ENCODE results near the gene ASCC1. TPM values are rescaled to one million over a fixed set of nuclear protein-coding genes. Genes with fewer than 3 reads are reported as not detected.
"Not testable (repeated sequence)": the region's sequence is repeated elsewhere in the genome, so short reads cannot be mapped to it uniquely, and the experiment has no call there.

ASCC1 gene
- total RNA-seq, 1 donor from 2014 or later, result 21.2 TPM

GRCh38 chr10:72137583-72137982, 78.5 kb downstream of the ASCC1 start:
- intact Hi-C loops (cut with DNase I), result no loop called here
- no peak for DNase-seq (ENCODE audit: low spot score)

GRCh38 chr10:72136225-72136624, 79.9 kb downstream of the ASCC1 start:
- DNase-seq (ENCODE audit: low spot score); intact Hi-C loops (cut with DNase I): not testable (repeated sequence)

DNA sequence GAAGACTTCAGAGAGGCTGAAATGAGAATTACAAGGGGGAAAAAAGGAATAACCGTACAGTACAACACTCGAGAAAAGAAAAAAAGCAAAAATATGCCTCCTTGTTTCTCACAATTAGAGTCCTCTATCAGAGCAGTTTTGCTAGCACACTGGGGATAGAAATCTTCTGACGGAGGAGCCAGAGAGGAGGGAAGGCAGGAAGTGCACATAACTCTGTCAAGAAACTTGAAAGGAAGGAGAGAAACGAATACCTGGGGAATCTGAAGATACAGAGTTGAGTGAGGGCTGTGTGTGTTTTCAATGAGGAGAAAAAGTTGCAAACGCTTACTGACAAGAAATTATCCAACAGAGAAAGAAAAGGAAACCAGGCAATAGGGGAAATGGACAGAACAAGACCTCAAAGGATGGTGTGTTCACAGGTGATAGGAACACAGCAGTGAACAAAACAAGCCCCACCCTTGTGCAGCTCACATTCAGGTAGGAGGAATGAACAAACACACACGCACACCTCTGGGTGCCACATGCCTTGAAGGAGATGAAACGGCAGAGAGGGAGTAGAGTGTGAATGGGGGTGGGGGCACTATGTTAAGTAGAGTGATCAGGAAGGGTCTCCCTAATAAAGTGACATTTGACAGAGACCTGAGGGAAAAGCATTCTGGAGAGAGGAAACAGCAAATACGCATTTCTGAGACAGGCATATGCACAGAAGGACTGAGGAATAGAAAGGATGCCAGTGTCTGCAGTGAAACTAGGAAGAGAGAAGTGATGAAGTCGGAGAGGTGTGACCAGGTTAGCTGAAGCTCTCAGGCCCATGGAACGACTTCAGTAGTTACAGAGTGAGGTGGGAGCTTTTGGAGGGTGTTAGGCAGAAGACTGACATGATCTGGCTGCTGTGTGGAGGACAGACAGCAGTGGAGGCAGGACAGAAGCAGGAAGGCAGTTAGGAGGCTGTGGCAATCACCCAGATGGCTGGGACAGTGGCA, 81.0 kb downstream of the ASCC1 start:
- no peak for DNase-seq (ENCODE audit: low spot score)
- intact Hi-C loops (cut with DNase I), result loop anchor here (5.0 kb wide), 1 partner anchor 87 kb away; no protein-coding TSS in a partner anchor

GRCh38 chr10:72133517-72133916, 82.6 kb downstream of the ASCC1 start:
- intact Hi-C loops (cut with DNase I), result loop anchor here (2.0 to 5.0 kb wide), 2 partner anchors 89 to 203 kb away; no protein-coding TSS in a partner anchor
- DNase-seq (ENCODE audit: low spot score), result no peak

GRCh38 chr10:72132854-72133253, 83.2 kb downstream of the ASCC1 start:
- intact Hi-C loops (cut with DNase I), result loop anchor here (2.0 to 5.0 kb wide), 2 partner anchors 89 to 204 kb away; no protein-coding TSS in a partner anchor
- DNase-seq (ENCODE audit: low spot score), result no peak

- DNase-seq (ENCODE audit: low spot score), result no peak
- intact Hi-C loops (cut with DNase I), result no loop called here
These were observed 88.5 kb downstream of the ASCC1 start for GRCh38 chr10:72127571-72127970.

DNA sequence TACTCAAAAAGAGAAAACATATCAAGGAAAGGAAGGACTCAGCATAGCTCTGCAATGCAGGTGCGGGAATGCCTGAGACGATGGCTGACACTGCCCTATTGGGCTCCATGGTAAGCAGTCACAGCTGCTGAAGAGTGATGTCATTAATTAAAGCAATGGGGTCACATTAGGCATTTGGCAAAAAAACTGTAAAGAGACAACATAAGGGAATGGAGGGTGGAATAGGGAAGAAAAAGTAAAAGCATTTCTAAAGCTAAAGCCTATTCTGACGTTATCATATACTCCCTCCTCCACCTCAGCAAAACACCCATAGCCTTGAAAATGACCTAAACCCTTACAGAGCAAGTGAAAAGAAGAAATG, 89.2 kb downstream of the ASCC1 start:
- intact Hi-C loops (cut with DNase I), result no loop called here
- no peak for DNase-seq (ENCODE audit: low spot score)

- intact Hi-C loops (cut with DNase I), result no loop called here
- DNase-seq (ENCODE audit: low spot score), result no peak
These were observed 89.7 kb downstream of the ASCC1 start for GRCh38 chr10:72126184-72126871.

DNA sequence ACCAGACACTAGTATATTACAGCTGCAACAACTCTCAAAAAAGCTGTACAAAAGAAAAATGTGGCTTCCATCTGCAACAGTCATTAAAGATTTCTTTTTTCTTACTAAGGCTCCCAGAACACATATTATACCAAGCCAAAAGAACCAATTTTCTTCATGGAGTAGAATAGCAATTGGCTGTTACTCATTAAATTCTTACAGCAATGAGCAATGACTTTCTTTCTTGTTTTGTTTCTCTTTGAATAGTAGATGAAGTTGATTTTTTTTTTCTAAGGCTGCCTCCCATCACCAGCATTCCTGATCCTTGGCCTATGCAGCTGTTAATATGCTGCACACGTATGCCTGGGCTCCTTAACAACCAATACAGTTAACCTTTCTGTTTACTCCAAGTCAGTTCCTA, 91.1 kb downstream of the ASCC1 start:
- DNase-seq (ENCODE audit: low spot score), result no peak
- intact Hi-C loops (cut with DNase I), result no loop called here

- intact Hi-C loops (cut with DNase I), result no loop called here
- no peak for DNase-seq (ENCODE audit: low spot score)
These were observed 91.7 kb downstream of the ASCC1 start for GRCh38 chr10:72124381-72124780.

- no peak for DNase-seq (ENCODE audit: low spot score)
- intact Hi-C loops (cut with DNase I), result no loop called here
These were observed 92.5 kb downstream of the ASCC1 start for GRCh38 chr10:72123616-72124015.

- DNase-seq (ENCODE audit: low spot score), result no peak
- intact Hi-C loops (cut with DNase I), result no loop called here
These were observed 93.9 kb downstream of the ASCC1 start for GRCh38 chr10:72122221-72122620.

DNA sequence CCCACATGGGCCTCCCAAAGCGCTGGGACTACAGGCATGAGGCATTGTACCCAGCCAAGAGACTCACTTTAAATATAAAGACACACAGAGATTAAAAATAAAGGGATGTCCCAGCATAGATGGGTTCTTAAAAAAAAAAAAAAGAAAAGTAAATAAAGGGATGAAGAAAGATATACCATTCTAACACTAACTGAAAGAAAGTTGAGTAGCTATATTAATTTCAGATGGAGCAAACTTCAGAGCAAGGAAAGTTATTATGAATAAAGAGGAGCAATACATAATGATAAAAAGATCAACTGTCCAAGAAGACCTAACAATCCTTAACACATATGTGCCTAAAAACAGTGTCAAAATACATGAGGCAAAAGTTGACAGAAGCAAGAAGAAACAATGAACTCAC, 94.7 kb downstream of the ASCC1 start:
- no peak for DNase-seq (ENCODE audit: low spot score)
- intact Hi-C loops (cut with DNase I), result no loop called here

DNA sequence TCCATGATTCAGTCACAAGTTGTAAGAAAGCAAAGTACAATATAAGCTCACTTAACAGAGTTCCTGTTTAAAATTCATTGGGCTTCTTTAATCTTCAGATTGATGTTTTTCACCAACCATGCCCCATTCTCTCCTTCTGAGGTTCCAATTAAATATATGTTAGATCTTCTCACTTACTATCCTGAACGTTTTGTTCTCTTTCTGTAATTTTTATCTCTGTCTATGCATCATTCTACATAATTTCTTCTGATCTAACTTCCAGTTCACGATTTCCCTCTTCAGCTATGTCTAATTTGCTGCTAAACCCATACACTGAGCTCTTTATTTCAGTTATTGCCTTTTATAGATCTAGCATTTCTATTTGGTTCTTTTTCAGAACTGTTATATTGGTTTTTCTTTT, 99.7 kb downstream of the ASCC1 start:
- no peak for DNase-seq (ENCODE audit: low spot score)
- intact Hi-C loops (cut with DNase I), result no loop called here

DNA sequence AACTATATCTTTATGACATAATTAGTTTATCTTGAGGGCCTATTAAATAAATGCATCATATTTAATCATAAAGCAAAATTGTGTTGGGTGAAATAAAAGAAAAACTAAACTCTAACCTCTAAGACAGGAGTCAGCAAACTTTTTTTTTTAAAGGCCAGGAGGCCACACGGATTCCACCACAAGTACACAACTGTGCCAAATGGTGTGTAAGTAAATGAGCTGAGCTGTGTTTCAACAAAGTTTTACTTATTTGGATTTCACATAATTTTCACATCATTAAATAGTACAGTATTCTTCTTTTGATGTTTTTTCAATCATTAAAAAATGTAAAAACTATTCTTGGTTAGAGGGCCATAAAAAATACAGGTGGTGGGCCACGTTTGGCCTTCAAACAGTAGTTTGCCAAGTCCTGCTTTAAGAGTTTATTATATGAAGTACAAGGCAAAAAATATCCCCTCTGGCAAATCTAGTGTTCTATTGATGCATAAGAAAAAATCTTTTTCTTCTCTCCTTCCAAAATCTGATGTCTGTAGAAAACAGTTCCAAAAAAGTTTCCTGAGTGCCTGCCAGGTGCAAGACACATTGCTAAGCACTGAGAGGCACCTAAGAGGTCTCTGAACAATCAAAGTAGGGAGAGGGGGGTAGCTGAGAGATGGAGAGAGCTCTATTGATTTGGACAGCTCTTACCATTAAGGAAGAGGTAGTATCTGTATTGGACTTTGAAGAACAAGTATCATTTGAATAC, 101.2 kb downstream of the ASCC1 start:
- intact Hi-C loops (cut with DNase I), result loop anchor here (5.0 kb wide), 1 partner anchor 48 kb away; no protein-coding TSS in a partner anchor
- no peak for DNase-seq (ENCODE audit: low spot score)

GRCh38 chr10:72110673-72111401, 105.2 kb downstream of the ASCC1 start:
- intact Hi-C loops (cut with DNase I), result loop anchor here (5.0 kb wide), 1 partner anchor 44 kb away; no protein-coding TSS in a partner anchor
- no peak for DNase-seq (ENCODE audit: low spot score)

DNA sequence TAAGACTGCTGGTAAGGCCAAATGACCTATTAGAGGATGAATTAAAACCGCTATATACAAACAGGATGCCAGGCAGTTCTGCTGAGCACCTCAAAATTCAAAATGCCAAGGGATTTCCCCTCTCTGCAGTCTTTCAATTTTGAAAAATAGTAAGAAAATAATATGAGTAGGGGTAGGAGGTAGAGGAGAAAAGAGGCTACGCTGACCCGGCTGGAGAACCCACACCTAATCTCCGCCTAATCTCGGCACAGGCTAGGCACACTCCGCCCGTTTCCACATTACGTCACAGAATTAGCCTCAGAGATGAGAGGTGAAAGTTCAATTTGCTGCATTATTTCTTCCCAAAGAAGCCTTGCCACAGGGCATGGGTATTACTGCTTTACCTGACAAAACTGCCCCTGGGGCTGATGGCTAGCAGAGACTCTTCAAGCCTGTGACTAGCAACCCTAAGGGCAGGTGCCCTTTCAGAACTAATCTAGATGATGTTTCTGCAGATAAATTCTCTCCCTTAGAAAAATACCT, 106.4 kb downstream of the ASCC1 start:
- intact Hi-C loops (cut with DNase I), result loop anchor here (5.0 kb wide), 1 partner anchor 42 kb away; no protein-coding TSS in a partner anchor

DNA sequence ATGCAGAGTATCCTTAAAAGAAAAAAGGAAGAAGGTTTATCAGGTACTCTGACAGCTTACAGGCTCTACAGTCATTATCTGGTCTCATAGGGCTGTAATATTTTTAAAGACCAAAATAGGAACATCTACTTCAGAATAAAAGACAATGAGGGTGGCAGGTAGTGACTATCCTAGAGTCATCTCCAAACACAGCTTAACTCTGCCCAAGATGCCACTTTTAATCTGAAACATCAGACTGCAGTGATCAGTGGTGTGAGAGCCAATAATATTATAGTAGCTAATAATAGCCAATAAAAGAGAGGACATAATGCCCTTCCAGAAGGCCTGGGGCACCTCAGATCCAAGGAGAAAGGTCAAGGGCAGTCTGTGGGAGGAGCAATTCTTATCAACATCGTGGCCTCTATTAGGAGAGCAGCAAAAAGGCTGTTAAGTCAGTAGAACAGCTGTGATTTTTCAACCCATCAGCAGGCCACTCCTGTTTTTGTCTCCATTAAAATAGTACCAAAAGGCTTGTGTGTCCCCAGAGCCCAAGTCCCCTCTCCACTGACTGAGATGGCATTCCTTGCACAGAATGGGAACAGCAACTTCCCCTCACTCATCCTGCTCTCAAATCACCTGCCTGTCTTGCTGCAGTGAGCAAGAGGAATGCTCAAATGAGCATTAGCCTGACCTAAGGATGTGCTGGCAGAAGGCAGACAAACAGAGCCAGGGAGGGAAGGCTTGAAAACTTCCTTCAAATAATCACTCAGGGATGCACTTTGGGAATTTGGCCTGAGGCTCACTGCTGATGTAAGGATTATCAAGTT, 107.0 kb downstream of the ASCC1 start:
- intact Hi-C loops (cut with DNase I), result no loop called here
- DNase-seq (ENCODE audit: low spot score), result no peak

More for the DNA sequence above, 106.4 kb downstream of the ASCC1 start:
- DNase-seq (ENCODE audit: low spot score), result no peak

Measured in cardiac septum (tissue), 1 donor.